ENCODE results near the gene UBALD2. TPM values are rescaled to one million over a fixed set of nuclear protein-coding genes. Genes with fewer than 3 reads are reported as not detected.
A peak's percentile ranks its signal among the peaks of the same experiment; 100 is the strongest.

The UBALD2 gene
- total RNA-seq, 2 donors from 2014 or later, result 36.0 to 46.0 TPM

GRCh38 chr17:76236603-76237002 lies 28.5 kb upstream of the UBALD2 start:
- Histone ChIP-seq H3K27me3 (ENCODE audit: control insufficient read depth, insufficient read depth, low read length, poor library complexity, severe bottlenecking) (peaks cover 43% of the 10 kb centered on the region), H3K4me3 (ENCODE audit: low read length) (no peak overlapping the region), H3K9ac (ENCODE audit: extremely low read depth, low read length, poor library complexity, severe bottlenecking) (no peak overlapping the region), H3K36me3 (ENCODE audit: control insufficient read depth, insufficient read depth, low read length) (no peaks in the 10 kb centered on the region), H3K27ac (ENCODE audit: low read depth, low read length) (no peak overlapping the region), H3K4me1 (ENCODE audit: control insufficient read depth, insufficient read depth, low read length) (no peaks in the 10 kb centered on the region), H3K9me3 (ENCODE audit: control insufficient read depth, low read length) (no peaks in the 10 kb centered on the region)
- Mint-ChIP-seq H3K36me3 (ENCODE audit: low read depth) (no peaks in the 10 kb centered on the region), H3K27ac (no peak overlapping the region), H3K4me1 (peaks cover 6% of the 10 kb centered on the region), H3K4me3 (no peak overlapping the region), H3K27me3 (ENCODE audit: insufficient read depth) (peaks cover 36% of the 10 kb centered on the region), H3K9me3 (no peaks in the 10 kb centered on the region)
- no peak for DNase-seq
- no peak for TF ChIP-seq CTCF (conservative IDR thresholded peaks at IDR 0.05)

- no peak overlapping the region for H3K4me3 ChIP-seq (ENCODE audit: low read length)
- H3K9ac ChIP-seq (ENCODE audit: extremely low read depth, low read length, poor library complexity, severe bottlenecking), result no peak overlapping the region
- peaks cover 49% of the 10 kb centered on the region for H3K27me3 Mint-ChIP-seq (ENCODE audit: insufficient read depth)
- H3K27me3 ChIP-seq (ENCODE audit: control insufficient read depth, insufficient read depth, low read length, poor library complexity, severe bottlenecking), result peaks cover 52% of the 10 kb centered on the region
- H3K4me3 Mint-ChIP-seq, result no peak overlapping the region
- H3K36me3 Mint-ChIP-seq (ENCODE audit: low read depth), result no peaks in the 10 kb centered on the region
- WGBS, 2 experiments (ENCODE audit: insufficient coverage in 1 of 2, insufficient read length in 1 of 2), result 92 to 97% methylated on average over 7 of the region's 7 CpGs
- H3K36me3 ChIP-seq (ENCODE audit: control insufficient read depth, insufficient read depth, low read length), result no peaks in the 10 kb centered on the region
- no peak for DNase-seq
- no peaks in the 10 kb centered on the region for H3K4me1 ChIP-seq (ENCODE audit: control insufficient read depth, insufficient read depth, low read length)
- peaks cover 6% of the 10 kb centered on the region for H3K4me1 Mint-ChIP-seq
- H3K9me3 Mint-ChIP-seq, result no peaks in the 10 kb centered on the region
- no peaks in the 10 kb centered on the region for H3K9me3 ChIP-seq (ENCODE audit: control insufficient read depth, low read length)
- no peak overlapping the region for H3K27ac ChIP-seq (ENCODE audit: low read depth, low read length)
- no peak for TF ChIP-seq CTCF (conservative IDR thresholded peaks at IDR 0.05)
- H3K27ac Mint-ChIP-seq, result no peak overlapping the region
Measured at GRCh38 chr17:76237859-76238313, 27.3 kb upstream of the UBALD2 start.

GRCh38 chr17:76238847-76239537 lies 26.2 kb upstream of the UBALD2 start:
- H3K27ac ChIP-seq (ENCODE audit: low read depth, low read length), result no peak overlapping the region
- no peaks in the 10 kb centered on the region for H3K9me3 Mint-ChIP-seq
- peaks cover 6% of the 10 kb centered on the region for H3K4me1 Mint-ChIP-seq
- H3K36me3 ChIP-seq (ENCODE audit: control insufficient read depth, insufficient read depth, low read length), result no peaks in the 10 kb centered on the region
- DNase-seq, result peak; percentile 36
- no peak for TF ChIP-seq CTCF (conservative IDR thresholded peaks at IDR 0.05)
- peak overlapping the region; percentile 49 for H3K4me3 Mint-ChIP-seq
- no peak overlapping the region for H3K27ac Mint-ChIP-seq
- no peak overlapping the region for H3K9ac ChIP-seq (ENCODE audit: extremely low read depth, low read length, poor library complexity, severe bottlenecking)
- peaks cover 60% of the 10 kb centered on the region for H3K27me3 Mint-ChIP-seq (ENCODE audit: insufficient read depth)
- no peaks in the 10 kb centered on the region for H3K9me3 ChIP-seq (ENCODE audit: control insufficient read depth, low read length)
- WGBS, 2 experiments (ENCODE audit: insufficient coverage in 1 of 2, insufficient read length in 1 of 2), result 77 to 85% methylated on average over 5 to 11 of the region's 11 CpGs
- H3K4me3 ChIP-seq (ENCODE audit: low read length), result no peak overlapping the region
- H3K27me3 ChIP-seq (ENCODE audit: control insufficient read depth, insufficient read depth, low read length, poor library complexity, severe bottlenecking), result peaks cover 63% of the 10 kb centered on the region
- H3K36me3 Mint-ChIP-seq (ENCODE audit: low read depth), result no peaks in the 10 kb centered on the region
- no peaks in the 10 kb centered on the region for H3K4me1 ChIP-seq (ENCODE audit: control insufficient read depth, insufficient read depth, low read length)

Measured in endodermal cell (in vitro differentiated cells).